B cell (primary cell): ENCODE data around the gene NRDE2. TPM values are rescaled to one million over a fixed set of nuclear protein-coding genes. Genes with fewer than 3 reads are reported as not detected.

Source experiments
- ATAC-seq: fragments of 200-7000 bp; cut with Tn5 transposase; one replicate; pipeline ENCODE4 v1.10.0; 2021; ENCODE audit warnings: low read depth, mild to moderate bottlenecking, moderate number of reproducible peaks, moderate library complexity
- CTCF ChIA-PET: fragments of 350-600 bp; sonication (Branson Sonifier 250); formaldehyde crosslinking; loops from one replicate; lab custom pipeline; 2021; ENCODE audit warnings: antibody characterized with exemption, inconsistent platforms; lab: Charles Lee
- POLR2A ChIA-PET: fragments of 350-600 bp; sonication (Branson Sonifier 250); formaldehyde crosslinking; loops from one replicate; lab custom pipeline; 2021; ENCODE audit warnings: antibody characterized with exemption; lab: Charles Lee
- DNase-seq: peaks from one replicate; pipeline ENCODE4 v3.0.0; 2013
- H2AFZ ChIP-seq: 2 replicates; pipeline ENCODE4 v1.6.1; 2012; ENCODE audit warnings: mild to moderate bottlenecking, low read depth, low read length; ENCODE audit not compliant: insufficient read depth, poor library complexity, severe bottlenecking
- H3K27ac ChIP-seq, 2 donors: 1 replicate in 1 of 2; 2 replicates in 1 of 2; pipeline ENCODE4 v1.5.1; 2012 to 2013; ENCODE audit warnings: low read length in 2 of 2, mild to moderate bottlenecking in 2 of 2, moderate library complexity in 1 of 2
- H3K27me3 ChIP-seq, 4 experiments: fragments of 200-600 bp in 1 of 4; sonication (generic) in 1 of 4; replicated peaks in 1 of 4; 1 replicate in 2 of 4; 2 replicates in 2 of 4; pipeline versions ENCODE4 v1.6.1 to v1.7.0; 2013 to 2016; ENCODE audit warnings: low read length in 3 of 4, mild to moderate bottlenecking in 2 of 4, mixed read lengths in 1 of 4, moderate library complexity in 1 of 4; ENCODE audit not compliant: insufficient read depth in 4 of 4, control insufficient read depth in 3 of 4; ENCODE audit errors: control extremely low read depth in 1 of 4
- H3K36me3 ChIP-seq, 2 experiments: replicated peaks in 1 of 2; 1 replicate in 1 of 2; 2 replicates in 1 of 2; pipeline versions ENCODE4 v1.6.1 to v1.7.1; 2013; ENCODE audit warnings: low read length in 1 of 2; ENCODE audit not compliant: insufficient read depth in 2 of 2, control insufficient read depth in 1 of 2; ENCODE audit errors: control extremely low read depth in 1 of 2, extremely low read depth in 1 of 2
- H3K4me1 ChIP-seq, 2 donors: fragments of 200-600 bp in 1 of 2; sonication (generic) in 1 of 2; 1 replicate in 1 of 2; 2 replicates in 1 of 2; pipeline versions ENCODE4 v1.5.1 to v1.6.1; 2013 to 2017; ENCODE audit warnings: low read length in 2 of 2; ENCODE audit not compliant: control insufficient read depth in 2 of 2, insufficient read depth in 2 of 2
- H3K4me2 ChIP-seq: replicated peaks from 2 replicates; pipeline ENCODE3; 2012; ENCODE audit warnings: mild to moderate bottlenecking, low read depth, low read length; ENCODE audit not compliant: poor library complexity, severe bottlenecking
- H3K4me3 ChIP-seq, 5 experiments: fragments of 200-600 bp in 1 of 5; sonication (generic) in 1 of 5; 1 replicate in 3 of 5; 2 replicates in 2 of 5; pipeline versions ENCODE4 v1.5.1 to v1.7.0; 2011 to 2016; ENCODE audit warnings: low read length in 4 of 5, mild to moderate bottlenecking in 4 of 5, low read depth in 2 of 5, control low read depth in 1 of 5, moderate library complexity in 1 of 5; ENCODE audit not compliant: insufficient read depth in 1 of 5; ENCODE audit errors: control extremely low read depth in 1 of 5, extremely low read depth in 1 of 5
- H3K79me2 ChIP-seq: fragments of 200-600 bp; sonication (generic); one replicate; pipeline ENCODE4 v1.6.0; 2016; ENCODE audit warnings: low read length; ENCODE audit not compliant: control insufficient read depth, insufficient read depth
- H3K9ac ChIP-seq: fragments of 200-600 bp; sonication (generic); 2 replicates; pipeline ENCODE4 v1.6.1; 2017; ENCODE audit warnings: mild to moderate bottlenecking, low read length, moderate library complexity
- H3K9me3 ChIP-seq, 3 donors: one replicate each; pipeline versions ENCODE4 v1.6.1 to v1.7.1; 2013; ENCODE audit warnings: low read length in 2 of 3; ENCODE audit not compliant: control insufficient read depth in 2 of 3, insufficient read depth in 1 of 3; ENCODE audit errors: control extremely low read depth in 1 of 3
- H4K20me1 ChIP-seq: 2 replicates; pipeline ENCODE4 v1.6.0; 2012; ENCODE audit warnings: mild to moderate bottlenecking, low read length; ENCODE audit not compliant: insufficient read depth, control insufficient read depth, poor library complexity, severe bottlenecking
- H3K27ac Mint-ChIP-seq: one replicate; pipeline ENCODE4 v1.8.0; 2021; ENCODE audit warnings: mixed read lengths
- H3K27me3 Mint-ChIP-seq: one replicate; pipeline ENCODE4 v1.8.0; 2021; ENCODE audit warnings: mixed read lengths
- H3K4me1 Mint-ChIP-seq: one replicate; pipeline ENCODE4 v1.8.0; 2021; ENCODE audit warnings: mixed read lengths
- H3K4me3 Mint-ChIP-seq: one replicate; pipeline ENCODE4 v1.8.0; 2021; ENCODE audit warnings: mixed read lengths
- H3K9me3 Mint-ChIP-seq: one replicate; pipeline ENCODE4 v1.8.0; 2022; ENCODE audit warnings: mixed read lengths; ENCODE audit not compliant: insufficient read depth
- EZH2 ChIP-seq: IDR thresholded peaks from 2 replicates; pipeline ENCODE4 v1.6.1; 2012; ENCODE audit warnings: borderline replicate concordance, low read depth, mild to moderate bottlenecking, moderate library complexity, low read length; ENCODE audit not compliant: insufficient read depth, poor library complexity, severe bottlenecking
- WGBS: methylation state at CpG from one replicate; pipeline ENCODE4 v1.1.5; 2013; ENCODE audit warnings: missing lambda C conversion rate; ENCODE audit not compliant: insufficient coverage; 5-methylcytosine and 5-hydroxymethylcytosine counted together
- intact Hi-C: fragments of 100-400 bp; cut with micrococcal nuclease; formaldehyde crosslinking; loops from one replicate; pipeline ENCODE4 v1.10.0; 2022
- polyA plus RNA-seq: library from polyadenylated mRNA; depleted of rRNA; stranded (reverse); fragments of >200 nt; gene quantifications from 2 replicates; pipeline ENCODE4 v1.2.3, GENCODE V29; 2012
- total RNA-seq, 2 donors: library from RNA; stranded (reverse); fragments of 120-200 nt in 1 of 2; gene quantifications; 1 replicate in 1 of 2; 2 replicates in 1 of 2; pipeline versions ENCODE4 v1.2.3 to v1.2.4, GENCODE V29; 2013 to 2022
- TF ChIP-seq, protein P1 (sequence below): fragments of 200-600 bp; IDR thresholded peaks from one replicate; pipeline ENCODE4 v1.8.0; 2022; ENCODE audit warnings: antibody characterized with exemption, mild to moderate bottlenecking

NRDE2 gene
- total and polyA plus RNA-seq, 2 donors (not counting 1 experiment from before 2014, with no cell fraction given), result 5.3 to 35.8 TPM

DNA sequence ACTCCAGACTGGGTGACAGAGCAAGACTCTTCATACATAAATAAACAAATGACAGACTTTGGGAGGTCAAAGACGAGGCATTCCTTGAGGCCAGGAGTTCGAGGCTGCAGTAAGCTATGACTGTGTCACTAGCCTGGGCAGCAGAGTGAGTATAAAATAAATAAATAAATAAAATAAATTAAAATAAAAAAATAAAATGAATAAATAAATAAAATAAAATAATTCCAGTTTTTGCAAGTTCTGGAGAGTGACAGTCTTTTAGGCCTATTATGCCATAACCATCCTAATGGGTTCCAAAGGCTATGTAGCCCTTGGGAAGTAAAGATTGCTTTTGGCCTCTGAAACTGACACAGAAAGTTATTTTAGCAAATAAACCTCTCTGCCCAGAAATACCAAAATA is 16.5 kb upstream of the NRDE2 start:
- Histone ChIP-seq H3K79me2 (no peaks in the 10 kb centered on the region), H3K27ac (no peak overlapping the region), H3K4me2 (no peak overlapping the region), H3K27me3 (peaks cover 0 to 3% (median 0%) of the 10 kb centered on the region in 4 experiments), H4K20me1 (no peaks in the 10 kb centered on the region), H3K4me1 (no peaks in the 10 kb centered on the region), H3K36me3 (no peaks in the 10 kb centered on the region), H3K4me3 (no peak overlapping the region), H3K9me3 (no peaks in the 10 kb centered on the region), H2AFZ (no peak overlapping the region), H3K9ac (no peak overlapping the region)
- TF ChIP-seq, protein P1, sequence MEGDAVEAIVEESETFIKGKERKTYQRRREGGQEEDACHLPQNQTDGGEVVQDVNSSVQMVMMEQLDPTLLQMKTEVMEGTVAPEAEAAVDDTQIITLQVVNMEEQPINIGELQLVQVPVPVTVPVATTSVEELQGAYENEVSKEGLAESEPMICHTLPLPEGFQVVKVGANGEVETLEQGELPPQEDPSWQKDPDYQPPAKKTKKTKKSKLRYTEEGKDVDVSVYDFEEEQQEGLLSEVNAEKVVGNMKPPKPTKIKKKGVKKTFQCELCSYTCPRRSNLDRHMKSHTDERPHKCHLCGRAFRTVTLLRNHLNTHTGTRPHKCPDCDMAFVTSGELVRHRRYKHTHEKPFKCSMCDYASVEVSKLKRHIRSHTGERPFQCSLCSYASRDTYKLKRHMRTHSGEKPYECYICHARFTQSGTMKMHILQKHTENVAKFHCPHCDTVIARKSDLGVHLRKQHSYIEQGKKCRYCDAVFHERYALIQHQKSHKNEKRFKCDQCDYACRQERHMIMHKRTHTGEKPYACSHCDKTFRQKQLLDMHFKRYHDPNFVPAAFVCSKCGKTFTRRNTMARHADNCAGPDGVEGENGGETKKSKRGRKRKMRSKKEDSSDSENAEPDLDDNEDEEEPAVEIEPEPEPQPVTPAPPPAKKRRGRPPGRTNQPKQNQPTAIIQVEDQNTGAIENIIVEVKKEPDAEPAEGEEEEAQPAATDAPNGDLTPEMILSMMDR, result no peak
- no peak for TF ChIP-seq EZH2
- intact Hi-C loops, result no loop called here
- ChIA-PET CTCF (no interaction called here), POLR2A (no interaction called here)
- ATAC-seq, result no peak
- no peak overlapping the region for H3K27ac Mint-ChIP-seq
- no CpG with 5 or more reads among the region's 2 CpGs for WGBS
- no peak overlapping the region for H3K4me3 Mint-ChIP-seq
- H3K27me3 Mint-ChIP-seq, result peaks cover 4% of the 10 kb centered on the region
- H3K4me1 Mint-ChIP-seq, result no peaks in the 10 kb centered on the region
- H3K9me3 Mint-ChIP-seq, result no peaks in the 10 kb centered on the region
- DNase-seq, result no peak

DNA sequence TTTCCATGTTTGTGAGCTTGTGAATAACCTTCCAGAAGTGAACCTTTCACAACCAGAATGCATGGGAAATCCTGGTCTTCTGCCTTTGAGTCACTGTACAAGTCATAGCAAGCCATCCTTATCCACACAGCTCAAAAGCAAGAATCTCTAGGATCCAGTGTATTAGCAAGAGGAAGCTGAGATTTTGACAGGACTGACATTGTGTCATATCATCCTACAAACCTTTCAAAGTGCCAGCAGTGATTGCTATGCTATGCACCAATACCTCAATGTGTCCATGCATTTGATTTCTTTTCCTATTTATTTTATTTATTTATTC is 13.5 kb upstream of the NRDE2 start:
- no peaks in the 10 kb centered on the region for H3K9me3 Mint-ChIP-seq
- POLR2A ChIA-PET, result no interaction called here
- no peak overlapping the region for H3K4me3 Mint-ChIP-seq
- ATAC-seq (no peak), DNase-seq (no peak)
- Histone ChIP-seq H3K27ac (no peak overlapping the region), H3K4me3 (no peak overlapping the region), H4K20me1 (no peaks in the 10 kb centered on the region), H3K4me1 (no peaks in the 10 kb centered on the region), H3K9ac (no peak overlapping the region), H3K36me3 (no peaks in the 10 kb centered on the region), H3K79me2 (no peaks in the 10 kb centered on the region), H3K9me3 (no peaks in the 10 kb centered on the region), H3K27me3 (peaks cover 0 to 3% (median 2%) of the 10 kb centered on the region in 4 experiments), H3K4me2 (no peak overlapping the region), H2AFZ (no peak overlapping the region)
- H3K4me1 Mint-ChIP-seq, result no peaks in the 10 kb centered on the region
- TF ChIP-seq, protein P1, result no peak
- no peak for TF ChIP-seq EZH2
- intact Hi-C loops, result no loop called here
- CTCF ChIA-PET, result no interaction called here
- no peak overlapping the region for H3K27ac Mint-ChIP-seq
- peaks cover 12% of the 10 kb centered on the region for H3K27me3 Mint-ChIP-seq
